ENCODE results near the gene RCBTB1.

GRCh38 chr13:49629196-49629938, 44.0 kb upstream of the RCBTB1 start:
- TF ChIP-seq CTCF (optimal IDR thresholded peaks at IDR 0.05 in 1 of 3, IDR thresholded peaks at IDR 0.05 in 1 of 3, conservative IDR thresholded peaks at IDR 0.05 in 1 of 3; ENCODE audit: extremely low read depth in 1 of 3, insufficient read depth in 2 of 3, low read length in 3 of 3) (no peak), EZH2 (IDR thresholded peaks at IDR 0.05; ENCODE audit: low read length) (no peak)

All from keratinocyte (primary cell).